SK-N-SH treated with all-trans-retinoic acid at 6 μM for 48 hours (cell line): ENCODE measurements around the gene RAPGEF1.

ENCODE experiments used
- ATAC-seq: fragments of 200-7000 bp; cut with Tn5 transposase; 3 replicates; pipeline ENCODE4 v1.9.1; 2020; ENCODE audit warnings: mild to moderate bottlenecking, moderate library complexity
- BACH2 ChIP-seq: fragments of 250-450 bp; sonication (Bioruptor Pico); IDR thresholded peaks from 2 replicates; pipeline ENCODE4 v1.9.0; 2021; ENCODE audit warnings: mild to moderate bottlenecking, borderline replicate concordance
- CSDC2 ChIP-seq: fragments of 250-450 bp; sonication (Bioruptor Pico); IDR thresholded peaks from 2 replicates; pipeline ENCODE4 v1.5.0; 2020; ENCODE audit warnings: mild to moderate bottlenecking, moderate library complexity
- ESRRG ChIP-seq: fragments of 250-450 bp; sonication (Bioruptor Pico); IDR thresholded peaks from 2 replicates; pipeline ENCODE4 v1.6.1; 2021; ENCODE audit warnings: mild to moderate bottlenecking
- GLIS3 ChIP-seq: fragments of 250-450 bp; sonication (Bioruptor Pico); IDR thresholded peaks from 2 replicates; pipeline ENCODE4 v1.5.0; 2020; ENCODE audit warnings: mild to moderate bottlenecking, moderate library complexity
- ISL1 ChIP-seq: fragments of 250-450 bp; sonication (Bioruptor Pico); IDR thresholded peaks from 2 replicates; pipeline ENCODE4 v2.1.2; 2022; ENCODE audit warnings: mild to moderate bottlenecking, moderate library complexity
- OSR1 ChIP-seq: fragments of 250-450 bp; sonication (Bioruptor Pico); IDR thresholded peaks from 2 replicates; pipeline ENCODE4 v1.8.0; 2022; ENCODE audit warnings: moderate library complexity, mild to moderate bottlenecking, inconsistent platforms
- PPARA ChIP-seq: fragments of 250-450 bp; sonication (Bioruptor Pico); IDR thresholded peaks from 2 replicates; pipeline ENCODE4 v1.5.0; 2020; ENCODE audit warnings: mild to moderate bottlenecking, borderline replicate concordance
- RARB ChIP-seq: fragments of 250-450 bp; sonication (Bioruptor Pico); IDR thresholded peaks from 2 replicates; pipeline ENCODE4 v1.8.0; 2021; ENCODE audit warnings: mild to moderate bottlenecking, moderate library complexity
- SNAI2 ChIP-seq: fragments of 250-450 bp; sonication (Bioruptor Pico); IDR thresholded peaks from 2 replicates; pipeline ENCODE4 v1.5.0; 2020; ENCODE audit warnings: mild to moderate bottlenecking, moderate library complexity
- TCF4 ChIP-seq: fragments of 250-450 bp; sonication (Bioruptor Pico); IDR thresholded peaks from 2 replicates; pipeline ENCODE4 v1.8.0; 2021; ENCODE audit warnings: mild to moderate bottlenecking, moderate library complexity, borderline replicate concordance
- TOX ChIP-seq: fragments of 250-450 bp; sonication (Bioruptor Pico); IDR thresholded peaks from 2 replicates; pipeline ENCODE4 v1.8.0; 2021; ENCODE audit warnings: mild to moderate bottlenecking, moderate library complexity, borderline replicate concordance
- ZC3H10 ChIP-seq: fragments of 250-450 bp; sonication (Bioruptor Pico); IDR thresholded peaks from 2 replicates; pipeline ENCODE4 v1.5.1; 2021; ENCODE audit warnings: mild to moderate bottlenecking, moderate library complexity
- ZFP3 ChIP-seq: fragments of 250-450 bp; sonication (Bioruptor Pico); IDR thresholded peaks from 2 replicates; pipeline ENCODE4 v1.5.0; 2020; ENCODE audit warnings: mild to moderate bottlenecking, moderate library complexity
- ZFP30 ChIP-seq: fragments of 450-650 bp; formaldehyde crosslinking; IDR thresholded peaks from 2 replicates; pipeline ENCODE4 v1.5.0; 2022; ENCODE audit warnings: mild to moderate bottlenecking, moderate library complexity
- ZNF565 ChIP-seq: fragments of 450-650 bp; formaldehyde crosslinking; conservative IDR thresholded peaks from 2 replicates; pipeline ENCODE4 v1.5.0; 2020; ENCODE audit warnings: low read depth, mild to moderate bottlenecking, moderate library complexity
- ZNF70 ChIP-seq: fragments of 450-650 bp; formaldehyde crosslinking; IDR thresholded peaks from 2 replicates; pipeline ENCODE4 v1.5.0; 2020; ENCODE audit warnings: mild to moderate bottlenecking, moderate library complexity
- TF ChIP-seq, protein P1 (sequence below): fragments of 250-450 bp; sonication (Bioruptor Pico); IDR thresholded peaks from 2 replicates; pipeline ENCODE4 v1.8.0; 2021; ENCODE audit warnings: low read depth, mild to moderate bottlenecking, moderate library complexity, borderline replicate concordance
- TF ChIP-seq, protein P2 (sequence below): fragments of 250-450 bp; sonication (Bioruptor Pico); IDR thresholded peaks from 2 replicates; pipeline ENCODE4 v1.8.0; 2020; ENCODE audit warnings: mild to moderate bottlenecking, moderate library complexity, borderline replicate concordance
- TF ChIP-seq, protein P3 (sequence below): fragments of 250-450 bp; sonication (Bioruptor Pico); IDR thresholded peaks from 2 replicates; pipeline ENCODE4 v1.5.1; 2021; ENCODE audit warnings: mild to moderate bottlenecking, moderate library complexity

Gene RAPGEF1

DNA sequence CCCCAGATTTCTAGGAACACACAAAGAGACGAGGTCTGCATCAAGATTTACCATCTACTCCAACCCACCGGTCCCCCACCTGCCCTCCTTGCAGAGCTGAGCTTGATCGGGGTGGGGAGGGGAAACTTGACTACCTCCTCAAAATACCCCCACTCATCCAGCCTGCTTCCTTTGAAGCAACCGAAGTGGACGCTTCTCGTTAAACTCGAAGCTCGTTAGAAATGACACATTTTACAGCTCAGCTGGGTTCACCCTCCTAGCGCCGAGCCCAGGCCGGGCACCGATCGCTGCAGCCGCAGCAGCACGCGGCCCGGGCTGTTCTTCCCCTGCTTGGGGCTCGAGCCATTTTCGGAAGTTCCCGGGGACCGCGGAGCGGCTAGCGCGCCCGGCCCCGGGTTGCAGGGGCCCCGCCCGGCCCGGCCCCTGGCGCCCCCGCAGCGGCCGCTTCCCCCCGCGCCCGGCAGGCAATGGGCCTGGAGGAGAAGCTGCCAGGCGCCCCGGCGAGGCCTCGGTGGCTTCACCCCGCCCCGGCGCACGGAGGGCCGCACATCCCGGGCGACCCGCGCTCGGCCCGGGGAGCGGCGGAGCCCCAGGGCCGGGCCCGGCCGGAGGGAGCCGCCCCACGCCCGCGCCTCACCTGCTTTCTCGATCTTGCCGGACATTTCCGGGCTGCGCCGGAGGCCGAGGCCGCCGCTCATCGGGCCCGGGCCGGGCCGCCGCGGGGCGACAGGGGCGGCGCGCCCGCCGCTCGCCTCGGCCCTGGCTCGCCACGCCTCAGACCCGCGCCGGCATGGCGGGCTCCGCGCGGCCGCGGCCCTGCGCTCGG lies 530 bp downstream of the RAPGEF1 start:
- TF ChIP-seq SNAI2 (CRISPR knock-in tag) (no peak), TOX (CRISPR knock-in tag) (no peak), ZC3H10 (CRISPR knock-in tag) (no peak)
- TF ChIP-seq, protein P1, sequence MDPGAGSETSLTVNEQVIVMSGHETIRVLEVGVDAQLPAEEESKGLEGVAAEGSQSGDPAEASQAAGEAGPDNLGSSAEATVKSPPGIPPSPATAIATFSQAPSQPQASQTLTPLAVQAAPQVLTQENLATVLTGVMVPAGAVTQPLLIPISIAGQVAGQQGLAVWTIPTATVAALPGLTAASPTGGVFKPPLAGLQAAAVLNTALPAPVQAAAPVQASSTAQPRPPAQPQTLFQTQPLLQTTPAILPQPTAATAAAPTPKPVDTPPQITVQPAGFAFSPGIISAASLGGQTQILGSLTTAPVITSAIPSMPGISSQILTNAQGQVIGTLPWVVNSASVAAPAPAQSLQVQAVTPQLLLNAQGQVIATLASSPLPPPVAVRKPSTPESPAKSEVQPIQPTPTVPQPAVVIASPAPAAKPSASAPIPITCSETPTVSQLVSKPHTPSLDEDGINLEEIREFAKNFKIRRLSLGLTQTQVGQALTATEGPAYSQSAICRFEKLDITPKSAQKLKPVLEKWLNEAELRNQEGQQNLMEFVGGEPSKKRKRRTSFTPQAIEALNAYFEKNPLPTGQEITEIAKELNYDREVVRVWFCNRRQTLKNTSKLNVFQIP (CRISPR knock-in tag): no peak
- ATAC-seq: peak; percentile 62

DNA sequence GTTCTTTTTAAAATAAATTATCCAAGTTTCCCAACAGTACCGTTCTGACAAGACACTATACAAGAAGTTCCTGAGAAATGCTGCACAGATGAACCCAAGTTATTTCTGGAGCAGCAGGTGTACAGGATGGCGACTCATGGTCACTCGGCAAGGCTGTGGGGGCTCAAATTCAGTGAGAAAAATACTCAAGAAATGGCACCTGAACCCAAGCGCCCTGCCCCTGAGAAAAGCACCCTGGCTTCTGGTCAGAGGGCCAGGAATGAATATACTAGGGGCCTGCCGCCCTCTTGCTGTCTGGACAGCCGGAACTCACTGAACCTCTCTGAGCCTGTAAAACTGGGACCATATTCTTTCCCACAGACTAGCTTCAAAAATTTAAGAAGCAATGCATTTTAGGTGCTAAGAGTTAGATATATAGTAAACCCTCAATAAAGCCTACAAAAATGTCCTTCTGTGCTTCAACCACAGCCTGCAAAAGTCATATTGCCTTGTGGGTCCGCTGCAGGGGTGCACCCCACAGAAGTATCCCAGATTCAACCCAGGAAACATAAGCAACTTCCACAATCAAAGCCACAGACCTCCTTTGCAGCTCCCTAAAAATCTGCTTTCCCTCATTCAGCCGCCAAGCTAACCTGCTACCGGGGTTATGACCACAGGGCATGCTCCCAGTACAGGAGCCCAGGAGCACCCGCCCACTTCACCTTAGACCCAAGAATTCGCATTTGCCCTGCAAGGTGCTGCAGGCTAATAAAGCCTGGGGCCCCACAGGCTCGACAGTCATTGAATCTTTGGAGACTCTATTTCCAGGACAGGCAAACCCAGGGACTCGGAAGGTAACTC lies 1.4 kb downstream of the RAPGEF1 start:
- no peak for ATAC-seq

DNA sequence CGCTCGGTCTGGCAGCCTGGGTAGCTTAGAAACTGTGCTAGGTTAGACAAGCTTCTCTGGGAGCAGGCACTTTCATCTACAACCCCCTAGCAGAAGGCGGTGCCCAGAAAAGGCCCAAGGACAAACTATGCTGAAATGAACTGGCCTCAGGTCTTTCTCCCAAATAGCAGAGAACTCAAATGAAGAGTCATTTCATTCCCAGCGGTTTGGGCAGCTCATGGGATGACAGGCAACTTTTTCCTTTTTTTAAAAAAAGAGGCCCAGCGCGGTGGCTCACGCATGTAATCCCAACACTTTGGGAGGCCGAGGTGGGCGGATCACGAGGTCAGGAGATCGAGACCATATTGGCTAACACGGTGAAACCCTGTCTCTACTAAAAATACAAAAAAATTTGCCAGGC lies 2.5 kb downstream of the RAPGEF1 start:
- no peak for ATAC-seq
- no peak for TF ChIP-seq ZFP30
- no peak for TF ChIP-seq ZNF70 (CRISPR knock-in tag)
- no peak for TF ChIP-seq GLIS3
- TF ChIP-seq BACH2 (CRISPR knock-in tag): no peak
- no peak for TF ChIP-seq ZC3H10 (CRISPR knock-in tag)
- TF ChIP-seq ESRRG (CRISPR knock-in tag): no peak
- TF ChIP-seq ZFP3: no peak
- no peak for TF ChIP-seq OSR1 (CRISPR knock-in tag)
- no peak for TF ChIP-seq ZNF565
- TF ChIP-seq, protein P2, sequence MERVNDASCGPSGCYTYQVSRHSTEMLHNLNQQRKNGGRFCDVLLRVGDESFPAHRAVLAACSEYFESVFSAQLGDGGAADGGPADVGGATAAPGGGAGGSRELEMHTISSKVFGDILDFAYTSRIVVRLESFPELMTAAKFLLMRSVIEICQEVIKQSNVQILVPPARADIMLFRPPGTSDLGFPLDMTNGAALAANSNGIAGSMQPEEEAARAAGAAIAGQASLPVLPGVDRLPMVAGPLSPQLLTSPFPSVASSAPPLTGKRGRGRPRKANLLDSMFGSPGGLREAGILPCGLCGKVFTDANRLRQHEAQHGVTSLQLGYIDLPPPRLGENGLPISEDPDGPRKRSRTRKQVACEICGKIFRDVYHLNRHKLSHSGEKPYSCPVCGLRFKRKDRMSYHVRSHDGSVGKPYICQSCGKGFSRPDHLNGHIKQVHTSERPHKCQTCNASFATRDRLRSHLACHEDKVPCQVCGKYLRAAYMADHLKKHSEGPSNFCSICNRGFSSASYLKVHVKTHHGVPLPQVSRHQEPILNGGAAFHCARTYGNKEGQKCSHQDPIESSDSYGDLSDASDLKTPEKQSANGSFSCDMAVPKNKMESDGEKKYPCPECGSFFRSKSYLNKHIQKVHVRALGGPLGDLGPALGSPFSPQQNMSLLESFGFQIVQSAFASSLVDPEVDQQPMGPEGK (CRISPR knock-in tag): no peak
- TF ChIP-seq ISL1: no peak
- TF ChIP-seq RARB (CRISPR knock-in tag): no peak
- no peak for TF ChIP-seq TOX (CRISPR knock-in tag)
- TF ChIP-seq, all 23 proteins: peak for 0

More for the DNA sequence above, 1.4 kb downstream of the RAPGEF1 start:
- TF ChIP-seq BACH2 (CRISPR knock-in tag) (no peak), OSR1 (CRISPR knock-in tag) (no peak), PPARA (CRISPR knock-in tag) (no peak), TCF4 (CRISPR knock-in tag) (no peak), ZFP3 (no peak), ESRRG (CRISPR knock-in tag) (no peak), GLIS3 (no peak), SNAI2 (CRISPR knock-in tag) (no peak), ZC3H10 (CRISPR knock-in tag) (no peak), RARB (CRISPR knock-in tag) (no peak), ZFP30 (no peak)

DNA sequence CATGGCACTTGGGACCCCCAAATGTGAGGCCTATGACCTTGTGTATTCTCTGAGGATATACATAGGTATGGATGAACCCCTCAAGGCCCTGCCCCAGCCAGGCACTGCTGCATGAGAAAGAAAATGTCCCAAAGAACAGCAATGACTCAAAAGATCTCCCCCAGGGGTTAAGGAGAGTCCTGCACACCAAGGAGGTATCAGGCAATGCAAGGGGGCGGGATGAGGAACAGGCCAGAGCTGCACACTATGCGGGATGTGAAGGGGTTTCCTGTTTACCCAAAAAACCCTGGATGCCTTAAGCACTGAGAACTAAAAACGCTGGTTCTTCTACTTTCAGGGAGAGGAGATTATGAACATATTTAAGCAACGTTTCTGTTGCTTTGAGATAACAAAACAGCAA lies 3.4 kb downstream of the RAPGEF1 start:
- TF ChIP-seq OSR1 (CRISPR knock-in tag): no peak
- TF ChIP-seq ESRRG (CRISPR knock-in tag): no peak
- TF ChIP-seq, protein P2 (CRISPR knock-in tag): no peak
- no peak for TF ChIP-seq ZFP30
- TF ChIP-seq ZC3H10 (CRISPR knock-in tag): no peak
- no peak for TF ChIP-seq BACH2 (CRISPR knock-in tag)
- no peak for TF ChIP-seq TCF4 (CRISPR knock-in tag)
- no peak for TF ChIP-seq ZNF70 (CRISPR knock-in tag)
- no peak for TF ChIP-seq GLIS3
- no peak for TF ChIP-seq RARB (CRISPR knock-in tag)
- TF ChIP-seq, protein P3, sequence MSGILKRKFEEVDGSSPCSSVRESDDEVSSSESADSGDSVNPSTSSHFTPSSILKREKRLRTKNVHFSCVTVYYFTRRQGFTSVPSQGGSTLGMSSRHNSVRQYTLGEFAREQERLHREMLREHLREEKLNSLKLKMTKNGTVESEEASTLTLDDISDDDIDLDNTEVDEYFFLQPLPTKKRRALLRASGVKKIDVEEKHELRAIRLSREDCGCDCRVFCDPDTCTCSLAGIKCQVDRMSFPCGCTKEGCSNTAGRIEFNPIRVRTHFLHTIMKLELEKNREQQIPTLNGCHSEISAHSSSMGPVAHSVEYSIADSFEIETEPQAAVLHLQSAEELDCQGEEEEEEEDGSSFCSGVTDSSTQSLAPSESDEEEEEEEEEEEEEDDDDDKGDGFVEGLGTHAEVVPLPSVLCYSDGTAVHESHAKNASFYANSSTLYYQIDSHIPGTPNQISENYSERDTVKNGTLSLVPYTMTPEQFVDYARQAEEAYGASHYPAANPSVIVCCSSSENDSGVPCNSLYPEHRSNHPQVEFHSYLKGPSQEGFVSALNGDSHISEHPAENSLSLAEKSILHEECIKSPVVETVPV (CRISPR knock-in tag): no peak
- no peak for TF ChIP-seq CSDC2 (CRISPR knock-in tag)
- TF ChIP-seq TOX (CRISPR knock-in tag): no peak
- TF ChIP-seq PPARA (CRISPR knock-in tag): no peak
- ATAC-seq: no peak
